Kasumi-1 (cell line): ENCODE measurements around the gene CUEDC2.

Experiments used
- DNase-seq, 2 experiments: peaks; one replicate each; lab custom pipeline; 2025; lab: John Stamatoyannopoulos, UW

The CUEDC2 gene

GRCh38 chr10:102424916-102425315 is 7.5 kb downstream of the CUEDC2 start:
- no peak for DNase-seq

GRCh38 chr10:102424145-102424544 is 8.2 kb downstream of the CUEDC2 start:
- no peak for DNase-seq

- no peak for DNase-seq
Observed at GRCh38 chr10:102423372-102423968, 8.9 kb downstream of the CUEDC2 start.

- DNase-seq = peak; percentile 68 to 74
Observed at GRCh38 chr10:102422545-102423129, 9.7 kb downstream of the CUEDC2 start.

GRCh38 chr10:102421757-102422512 is 10.4 kb downstream of the CUEDC2 start:
- DNase-seq = peak in 1 of 2 experiments; percentile 63

GRCh38 chr10:102421507-102421756 is 10.9 kb downstream of the CUEDC2 start:
- DNase-seq = no peak

GRCh38 chr10:102420714-102421506 is 11.5 kb downstream of the CUEDC2 start, which contains the start of gene FBXL15:
TSS of gene FBXL15 (plus strand) at chr10:102420836. CDS start at chr10:102421130, 294 bp downstream.
- peak; percentile 98 for DNase-seq

GRCh38 chr10:102420181-102420713 is 12.1 kb downstream of the CUEDC2 start:
- DNase-seq = no peak

- DNase-seq = peak; percentile 43 to 50
Observed at GRCh38 chr10:102419269-102420180, 12.8 kb downstream of the CUEDC2 start.

GRCh38 chr10:102418622-102419268 is 13.6 kb downstream of the CUEDC2 start, which contains the start of gene PSD:
TSS of gene PSD (minus strand) at chr10:102418785. CDS start at chr10:102417038, 1,747 bp downstream.
- DNase-seq = no peak

- no peak for DNase-seq
Observed at GRCh38 chr10:102416695-102417094, 15.7 kb downstream of the CUEDC2 start.

- DNase-seq = no peak
Observed at GRCh38 chr10:102416283-102416682, 16.1 kb downstream of the CUEDC2 start.

- no peak for DNase-seq
Observed at GRCh38 chr10:102414749-102415148, 17.6 kb downstream of the CUEDC2 start.

GRCh38 chr10:102413806-102414561 is 18.4 kb downstream of the CUEDC2 start:
- no peak for DNase-seq

GRCh38 chr10:102413053-102413705 is 19.2 kb downstream of the CUEDC2 start:
- DNase-seq = no peak

GRCh38 chr10:102412293-102412692 is 20.1 kb downstream of the CUEDC2 start:
- no peak for DNase-seq

GRCh38 chr10:102411341-102412255 is 20.8 kb downstream of the CUEDC2 start:
- no peak for DNase-seq

- DNase-seq = no peak
Observed at GRCh38 chr10:102410429-102411073, 21.8 kb downstream of the CUEDC2 start.
